K562 (cell line): Measurements from ENCODE around the gene TIMM22. TPM values are rescaled to one million over a fixed set of nuclear protein-coding genes. Genes with fewer than 3 reads are reported as not detected.

Experiments
- RB1 ChIP-seq: fragments of 450-650 bp; IDR thresholded peaks from 2 replicates; pipeline ENCODE4 v1.6.1; 2017; ENCODE audit warnings: low read depth, mild to moderate bottlenecking
- polyA plus RNA-seq, 8 experiments: library from polyadenylated mRNA; depleted of rRNA in 4 of 8; stranded (reverse) in 5 of 8; unstranded in 3 of 8; fragments of >200 nt; fragmentation: Nextera tagmentation in 2 of 8; fragmentation: Illumina TruSeq in 1 of 8; extraction: Ambion mirVana in 2 of 8; extraction: Trizol in 1 of 8; gene quantifications; 2 replicates each; pipeline versions ENCODE4 v1.2.1 to v1.2.3, GENCODE V29; 2011 to 2014; ENCODE audit warnings: inconsistent platforms in 1 of 8, missing spikeins in 1 of 8
- total RNA-seq, 7 experiments: library from RNA; depleted of rRNA in 6 of 7; stranded (reverse); fragments of >200 nt in 6 of 7; fragmentation: Illumina TruSeq in 2 of 7; extraction: Trizol in 2 of 7; gene quantifications; 2 replicates each; pipeline versions ENCODE4 v1.2.1 to v1.2.3, GENCODE V29; 2011 to 2021; ENCODE audit warnings: low replicate concordance in 1 of 7
- TF ChIP-seq, protein P1 (sequence below): fragments of 450-650 bp; IDR thresholded peaks from 2 replicates; pipeline ENCODE4 v1.6.1; 2016; ENCODE audit warnings: mild to moderate bottlenecking, moderate library complexity

TIMM22 gene
- total and polyA plus RNA-seq, 9 of the 15 experiments (the other 6 are each of a cell fraction or from before 2014, with no cell fraction given) = 5.9 to 14.1 (median 10.3) TPM

DNA sequence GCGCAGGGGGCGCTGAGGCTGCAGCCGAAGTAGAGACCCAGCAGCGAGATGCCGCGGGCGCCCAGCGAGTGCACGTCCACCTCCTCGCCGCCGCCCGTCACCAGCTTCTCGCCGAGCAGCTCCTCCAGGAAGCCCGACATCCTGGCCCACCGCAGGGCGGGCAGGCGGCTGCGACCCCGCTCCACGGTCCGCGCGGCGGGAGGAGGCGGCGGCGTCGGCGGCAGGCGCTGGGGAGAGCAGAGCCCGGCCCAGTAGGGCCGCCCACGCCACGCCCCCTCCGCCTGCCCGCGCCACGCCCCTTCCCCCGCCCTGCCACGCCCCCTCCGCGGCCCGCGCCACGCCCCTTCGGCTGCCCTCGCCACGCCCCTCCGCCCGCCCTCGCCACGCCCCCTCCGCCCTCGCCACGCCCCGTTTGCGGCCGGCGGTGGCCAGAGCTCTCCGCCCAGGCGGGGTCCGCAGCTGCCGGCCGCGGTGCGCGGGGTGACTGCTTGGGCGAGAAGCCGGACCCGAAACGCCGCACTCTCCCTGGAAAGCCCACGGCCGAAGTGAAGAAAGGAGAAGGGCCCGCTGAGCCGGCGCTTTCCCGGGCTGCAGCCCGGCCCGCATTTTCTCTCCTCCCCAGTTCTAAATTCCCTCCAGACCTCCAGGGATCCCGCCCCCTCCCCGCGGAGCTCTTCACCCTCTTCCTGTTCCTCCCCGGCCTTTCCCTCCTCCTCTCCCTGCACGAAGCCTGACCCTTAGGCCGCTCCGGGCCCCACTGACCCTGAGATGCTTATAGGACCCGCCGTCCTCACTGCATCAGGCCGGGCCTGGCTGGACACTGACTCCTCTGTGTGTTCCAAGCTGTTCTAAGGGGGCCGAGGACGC lies 17.2 kb upstream of the TIMM22 start, which contains the start of gene NXN (continued):
- TF ChIP-seq, protein P1, sequence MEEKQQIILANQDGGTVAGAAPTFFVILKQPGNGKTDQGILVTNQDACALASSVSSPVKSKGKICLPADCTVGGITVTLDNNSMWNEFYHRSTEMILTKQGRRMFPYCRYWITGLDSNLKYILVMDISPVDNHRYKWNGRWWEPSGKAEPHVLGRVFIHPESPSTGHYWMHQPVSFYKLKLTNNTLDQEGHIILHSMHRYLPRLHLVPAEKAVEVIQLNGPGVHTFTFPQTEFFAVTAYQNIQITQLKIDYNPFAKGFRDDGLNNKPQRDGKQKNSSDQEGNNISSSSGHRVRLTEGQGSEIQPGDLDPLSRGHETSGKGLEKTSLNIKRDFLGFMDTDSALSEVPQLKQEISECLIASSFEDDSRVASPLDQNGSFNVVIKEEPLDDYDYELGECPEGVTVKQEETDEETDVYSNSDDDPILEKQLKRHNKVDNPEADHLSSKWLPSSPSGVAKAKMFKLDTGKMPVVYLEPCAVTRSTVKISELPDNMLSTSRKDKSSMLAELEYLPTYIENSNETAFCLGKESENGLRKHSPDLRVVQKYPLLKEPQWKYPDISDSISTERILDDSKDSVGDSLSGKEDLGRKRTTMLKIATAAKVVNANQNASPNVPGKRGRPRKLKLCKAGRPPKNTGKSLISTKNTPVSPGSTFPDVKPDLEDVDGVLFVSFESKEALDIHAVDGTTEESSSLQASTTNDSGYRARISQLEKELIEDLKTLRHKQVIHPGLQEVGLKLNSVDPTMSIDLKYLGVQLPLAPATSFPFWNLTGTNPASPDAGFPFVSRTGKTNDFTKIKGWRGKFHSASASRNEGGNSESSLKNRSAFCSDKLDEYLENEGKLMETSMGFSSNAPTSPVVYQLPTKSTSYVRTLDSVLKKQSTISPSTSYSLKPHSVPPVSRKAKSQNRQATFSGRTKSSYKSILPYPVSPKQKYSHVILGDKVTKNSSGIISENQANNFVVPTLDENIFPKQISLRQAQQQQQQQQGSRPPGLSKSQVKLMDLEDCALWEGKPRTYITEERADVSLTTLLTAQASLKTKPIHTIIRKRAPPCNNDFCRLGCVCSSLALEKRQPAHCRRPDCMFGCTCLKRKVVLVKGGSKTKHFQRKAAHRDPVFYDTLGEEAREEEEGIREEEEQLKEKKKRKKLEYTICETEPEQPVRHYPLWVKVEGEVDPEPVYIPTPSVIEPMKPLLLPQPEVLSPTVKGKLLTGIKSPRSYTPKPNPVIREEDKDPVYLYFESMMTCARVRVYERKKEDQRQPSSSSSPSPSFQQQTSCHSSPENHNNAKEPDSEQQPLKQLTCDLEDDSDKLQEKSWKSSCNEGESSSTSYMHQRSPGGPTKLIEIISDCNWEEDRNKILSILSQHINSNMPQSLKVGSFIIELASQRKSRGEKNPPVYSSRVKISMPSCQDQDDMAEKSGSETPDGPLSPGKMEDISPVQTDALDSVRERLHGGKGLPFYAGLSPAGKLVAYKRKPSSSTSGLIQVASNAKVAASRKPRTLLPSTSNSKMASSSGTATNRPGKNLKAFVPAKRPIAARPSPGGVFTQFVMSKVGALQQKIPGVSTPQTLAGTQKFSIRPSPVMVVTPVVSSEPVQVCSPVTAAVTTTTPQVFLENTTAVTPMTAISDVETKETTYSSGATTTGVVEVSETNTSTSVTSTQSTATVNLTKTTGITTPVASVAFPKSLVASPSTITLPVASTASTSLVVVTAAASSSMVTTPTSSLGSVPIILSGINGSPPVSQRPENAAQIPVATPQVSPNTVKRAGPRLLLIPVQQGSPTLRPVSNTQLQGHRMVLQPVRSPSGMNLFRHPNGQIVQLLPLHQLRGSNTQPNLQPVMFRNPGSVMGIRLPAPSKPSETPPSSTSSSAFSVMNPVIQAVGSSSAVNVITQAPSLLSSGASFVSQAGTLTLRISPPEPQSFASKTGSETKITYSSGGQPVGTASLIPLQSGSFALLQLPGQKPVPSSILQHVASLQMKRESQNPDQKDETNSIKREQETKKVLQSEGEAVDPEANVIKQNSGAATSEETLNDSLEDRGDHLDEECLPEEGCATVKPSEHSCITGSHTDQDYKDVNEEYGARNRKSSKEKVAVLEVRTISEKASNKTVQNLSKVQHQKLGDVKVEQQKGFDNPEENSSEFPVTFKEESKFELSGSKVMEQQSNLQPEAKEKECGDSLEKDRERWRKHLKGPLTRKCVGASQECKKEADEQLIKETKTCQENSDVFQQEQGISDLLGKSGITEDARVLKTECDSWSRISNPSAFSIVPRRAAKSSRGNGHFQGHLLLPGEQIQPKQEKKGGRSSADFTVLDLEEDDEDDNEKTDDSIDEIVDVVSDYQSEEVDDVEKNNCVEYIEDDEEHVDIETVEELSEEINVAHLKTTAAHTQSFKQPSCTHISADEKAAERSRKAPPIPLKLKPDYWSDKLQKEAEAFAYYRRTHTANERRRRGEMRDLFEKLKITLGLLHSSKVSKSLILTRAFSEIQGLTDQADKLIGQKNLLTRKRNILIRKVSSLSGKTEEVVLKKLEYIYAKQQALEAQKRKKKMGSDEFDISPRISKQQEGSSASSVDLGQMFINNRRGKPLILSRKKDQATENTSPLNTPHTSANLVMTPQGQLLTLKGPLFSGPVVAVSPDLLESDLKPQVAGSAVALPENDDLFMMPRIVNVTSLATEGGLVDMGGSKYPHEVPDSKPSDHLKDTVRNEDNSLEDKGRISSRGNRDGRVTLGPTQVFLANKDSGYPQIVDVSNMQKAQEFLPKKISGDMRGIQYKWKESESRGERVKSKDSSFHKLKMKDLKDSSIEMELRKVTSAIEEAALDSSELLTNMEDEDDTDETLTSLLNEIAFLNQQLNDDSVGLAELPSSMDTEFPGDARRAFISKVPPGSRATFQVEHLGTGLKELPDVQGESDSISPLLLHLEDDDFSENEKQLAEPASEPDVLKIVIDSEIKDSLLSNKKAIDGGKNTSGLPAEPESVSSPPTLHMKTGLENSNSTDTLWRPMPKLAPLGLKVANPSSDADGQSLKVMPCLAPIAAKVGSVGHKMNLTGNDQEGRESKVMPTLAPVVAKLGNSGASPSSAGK = no peak
- peak; percentile 25; the same call in 1 of the 2 replicates for TF ChIP-seq RB1
- TF ChIP-seq, all 486 proteins: peak for 18
